Ishikawa (cell line): Measurements from ENCODE around the gene BRCC3.

ENCODE experiments used
- CREB1 ChIP-seq: IDR thresholded peaks from 2 replicates; pipeline ENCODE4 v1.6.1; 2012; ENCODE audit warnings: low read depth
- EP300 ChIP-seq: IDR thresholded peaks from 2 replicates; pipeline ENCODE4 v1.6.1; 2012; ENCODE audit warnings: borderline replicate concordance
- FOXM1 ChIP-seq: IDR thresholded peaks from 2 replicates; pipeline ENCODE4 v1.6.1; 2012; ENCODE audit warnings: low read depth, borderline replicate concordance
- MAX ChIP-seq: IDR thresholded peaks from 2 replicates; pipeline ENCODE4 v1.6.1; 2012
- RAD21 ChIP-seq: IDR thresholded peaks from 2 replicates; pipeline ENCODE4 v1.6.1; 2012; ENCODE audit warnings: low read depth
- TAF1 ChIP-seq: IDR thresholded peaks from 2 replicates; pipeline ENCODE4 v1.6.1; 2012; ENCODE audit warnings: low read depth, mild to moderate bottlenecking
- TEAD4 ChIP-seq: IDR thresholded peaks from 2 replicates; pipeline ENCODE4 v1.6.1; 2012
- USF1 ChIP-seq: IDR thresholded peaks from 2 replicates; pipeline ENCODE4 v1.6.1; 2012
- YY1 ChIP-seq: IDR thresholded peaks from 2 replicates; pipeline ENCODE4 v1.6.1; 2012; ENCODE audit warnings: low read depth
- ZBTB7A ChIP-seq: IDR thresholded peaks from 2 replicates; pipeline ENCODE4 v1.6.1; 2012; ENCODE audit warnings: low read depth

- TF ChIP-seq FOXM1 (no peak), EP300 (no peak), USF1 (no peak), MAX (no peak), RAD21 (peak; percentile 18; the same call in 1 of the 2 replicates), ZBTB7A (no peak), YY1 (no peak), CREB1 (no peak), TEAD4 (no peak), TAF1 (no peak)
Observed at GRCh38 chrX:155148724-155149537, 77.6 kb downstream of the BRCC3 start.
